SIG-M5 (cell line): Measurements from ENCODE around the gene MSANTD4.
"Not testable (repeated sequence)": the region's sequence is repeated elsewhere in the genome, so short reads cannot be mapped to it uniquely, and the experiment has no call there.

ENCODE experiments used
- DNase-seq: peaks from one replicate; lab custom pipeline; 2025; lab: John Stamatoyannopoulos, UW

The MSANTD4 gene

GRCh38 chr11:106014035-106014434 is 8.0 kb downstream of the MSANTD4 start:
- no peak for DNase-seq

GRCh38 chr11:106012744-106013143 is 9.3 kb downstream of the MSANTD4 start:
- no peak for DNase-seq

- no peak for DNase-seq
These were observed 10.6 kb downstream of the MSANTD4 start for GRCh38 chr11:106011481-106011880.

DNA sequence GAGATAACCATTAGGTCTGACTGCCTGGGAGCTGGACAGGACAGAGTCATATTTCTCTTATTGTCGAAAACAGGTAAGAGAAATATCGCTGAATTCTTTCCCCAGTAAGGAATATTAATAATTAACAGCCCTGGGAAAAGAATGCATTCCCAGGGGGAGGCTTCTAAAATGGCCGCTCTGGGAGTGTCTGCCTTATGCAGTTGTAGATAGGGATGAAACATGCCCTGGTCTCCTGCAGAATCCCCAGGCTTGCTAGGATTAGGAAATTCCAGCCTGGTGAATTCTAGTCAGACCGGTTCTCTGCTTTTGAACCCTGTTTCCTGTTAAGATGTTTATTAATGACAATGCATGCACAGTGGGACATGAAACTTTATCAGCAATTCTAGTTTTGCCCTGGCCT is 18.9 kb downstream of the MSANTD4 start:
- not testable (repeated sequence) for DNase-seq

- DNase-seq: no peak
These were observed 20.6 kb downstream of the MSANTD4 start for GRCh38 chr11:106001304-106002012.

GRCh38 chr11:105991888-105992287 is 30.2 kb downstream of the MSANTD4 start:
- DNase-seq: no peak

GRCh38 chr11:105989124-105989523 is 32.9 kb downstream of the MSANTD4 start:
- no peak for DNase-seq

DNA sequence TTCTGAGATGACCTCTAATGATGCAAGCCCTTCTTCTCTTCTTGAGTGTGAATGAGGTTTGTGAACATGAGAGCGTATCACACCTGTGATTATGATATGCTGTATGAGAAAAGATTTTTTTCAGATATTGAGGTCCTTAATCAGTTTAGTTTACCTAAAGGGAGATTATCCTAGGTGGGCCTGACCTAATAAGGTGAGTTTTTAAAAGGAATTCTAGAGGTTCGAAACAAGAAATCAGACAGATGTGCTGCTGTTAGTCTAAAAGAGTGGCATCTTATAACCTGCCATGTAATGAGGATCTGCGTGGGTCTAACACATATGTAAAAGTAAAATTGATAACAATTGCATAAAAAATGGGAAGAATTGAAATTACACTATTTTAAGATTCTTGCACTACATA is 33.8 kb downstream of the MSANTD4 start:
- DNase-seq: no peak

GRCh38 chr11:105986554-105986953 is 35.5 kb downstream of the MSANTD4 start:
- no peak for DNase-seq

DNA sequence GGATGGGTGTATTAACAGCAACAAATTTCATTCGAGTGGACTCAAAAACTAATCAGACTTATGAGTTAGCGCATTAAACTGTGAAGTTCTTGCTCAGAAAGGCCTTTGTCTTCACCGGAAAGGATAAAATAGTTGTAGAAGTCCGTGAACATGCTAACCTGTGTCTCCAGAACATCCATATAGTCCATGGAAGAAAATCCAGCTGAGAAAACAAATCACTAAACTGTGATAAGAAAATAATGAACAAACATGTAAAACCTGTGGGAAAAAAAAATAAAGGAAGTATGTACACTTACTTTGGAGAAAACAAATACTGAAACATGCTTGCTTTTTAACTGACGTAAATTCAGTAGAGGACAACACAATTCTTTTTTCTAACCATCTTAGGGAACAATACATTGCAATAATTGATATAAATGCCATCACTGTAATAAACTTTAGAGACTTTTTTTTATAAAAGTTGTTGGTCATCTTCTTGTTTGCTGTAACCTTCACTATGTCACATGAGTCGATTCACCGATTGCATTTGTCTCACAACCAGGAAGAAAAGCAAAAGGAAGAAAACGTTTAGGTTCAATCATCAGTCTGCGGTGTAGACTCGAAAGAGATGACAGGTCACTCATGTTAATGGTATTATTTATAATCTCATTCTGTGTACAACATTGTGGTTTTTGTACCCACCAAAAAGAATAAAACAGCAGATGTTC is 41.9 kb downstream of the MSANTD4 start:
- no peak for DNase-seq

DNA sequence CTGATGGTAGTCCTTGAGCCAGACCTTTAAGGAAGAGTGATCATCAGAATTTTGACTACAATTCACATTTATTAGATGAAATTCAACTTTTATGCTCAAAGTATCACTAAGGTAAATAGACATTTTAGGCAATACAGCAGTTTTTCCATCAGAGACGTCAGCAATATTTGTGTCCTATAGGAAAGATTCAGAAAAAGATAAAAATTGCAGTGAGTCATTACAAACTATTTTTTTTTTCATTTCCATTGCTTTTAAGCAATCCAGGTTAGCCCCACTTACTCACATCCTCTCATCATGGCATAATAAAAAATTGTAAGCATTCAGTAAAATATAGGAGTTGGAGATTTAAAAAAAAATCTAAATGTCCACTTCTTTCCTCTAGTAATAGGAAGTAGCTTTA is 46.9 kb downstream of the MSANTD4 start:
- DNase-seq: no peak

- DNase-seq: no peak
These were observed 52.3 kb downstream of the MSANTD4 start for GRCh38 chr11:105969756-105970155.

DNA sequence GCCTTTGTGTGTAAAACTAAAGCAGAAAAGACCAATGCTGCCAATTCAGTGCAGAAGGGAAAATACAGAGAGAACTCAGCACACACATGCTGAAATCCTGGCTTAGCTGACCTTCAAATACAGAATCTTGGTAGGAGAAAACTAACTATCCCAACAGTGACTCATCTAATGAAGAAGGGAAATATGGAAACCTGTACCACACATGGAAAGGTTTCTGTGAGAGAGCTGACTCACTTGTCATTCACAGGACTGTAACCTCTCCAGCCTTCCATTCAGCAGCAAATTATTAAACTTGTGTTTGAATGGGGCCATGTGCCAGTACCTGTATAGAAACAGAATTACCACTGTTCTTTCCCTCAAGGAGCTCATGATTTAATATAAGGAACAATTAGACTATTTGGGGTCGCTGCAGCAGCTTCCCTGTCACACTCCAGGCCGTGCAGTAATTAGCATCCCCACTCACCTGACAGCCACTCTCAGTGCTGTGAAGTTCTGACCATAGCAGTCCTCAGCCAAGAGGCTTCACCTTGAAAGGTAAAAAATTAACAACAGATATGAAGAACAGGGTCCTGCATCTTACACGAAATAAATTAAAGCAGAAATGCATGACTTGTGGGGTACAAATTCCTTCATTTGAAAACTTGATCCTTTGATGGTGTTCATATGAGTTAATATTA is 53.9 kb downstream of the MSANTD4 start:
- no peak for DNase-seq

DNA sequence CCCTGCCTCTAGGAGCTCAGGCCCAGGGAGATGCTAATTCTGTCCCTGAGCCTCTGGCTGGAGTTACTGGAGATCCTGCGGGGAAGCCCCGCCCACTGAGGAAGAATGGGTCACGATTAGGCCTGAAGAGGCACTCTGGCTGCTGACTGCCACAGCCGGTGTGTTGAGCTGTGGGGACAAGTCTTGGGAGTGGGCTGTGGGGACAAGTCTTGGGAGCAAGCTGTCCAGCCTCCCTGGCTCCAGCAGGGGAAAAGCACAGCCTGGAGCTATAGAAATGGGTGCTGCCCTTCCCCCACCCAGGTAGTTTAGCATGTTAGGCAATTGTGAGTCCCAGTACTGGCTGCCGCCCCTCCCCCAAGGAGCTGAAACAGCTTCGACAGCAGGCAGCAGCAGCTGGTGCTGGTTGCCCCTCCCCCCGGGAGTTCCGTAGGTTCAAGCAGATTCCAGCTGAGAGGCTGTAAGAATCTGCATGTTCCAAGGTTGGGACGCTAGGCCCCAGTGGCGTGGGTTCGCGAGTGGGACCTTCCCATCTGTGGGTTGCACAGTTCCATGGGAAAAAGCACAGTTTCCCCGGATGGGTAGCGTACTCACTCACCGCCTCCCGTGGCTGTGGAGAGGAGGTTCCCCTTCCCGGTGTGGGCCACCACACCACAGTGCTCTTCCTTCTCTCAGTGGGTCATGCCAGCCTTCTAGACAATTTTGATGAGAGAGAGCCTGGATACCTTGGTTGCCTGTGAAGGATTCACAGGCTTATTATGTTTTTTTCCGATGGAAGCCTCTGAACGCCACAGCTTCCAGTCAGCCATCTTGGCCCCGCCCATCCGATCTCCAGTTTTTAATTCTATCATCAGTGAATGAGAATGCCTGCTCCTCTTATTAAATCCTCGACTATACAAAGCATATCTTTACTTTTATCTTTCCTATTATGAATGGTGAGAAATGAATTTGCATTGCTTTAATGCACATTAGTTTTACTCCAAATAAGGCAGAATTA is 61.5 kb downstream of the MSANTD4 start:
- no peak for DNase-seq
